ENCODE data around the gene B4GAT1. TPM values are rescaled to one million over a fixed set of nuclear protein-coding genes. Genes with fewer than 3 reads are reported as not detected.
A peak's percentile ranks its signal among the peaks of the same experiment; 100 is the strongest.

The B4GAT1 gene
- polyA plus RNA-seq, 3 donors: 0.75 to 1.7 (median 1.7) TPM

DNA sequence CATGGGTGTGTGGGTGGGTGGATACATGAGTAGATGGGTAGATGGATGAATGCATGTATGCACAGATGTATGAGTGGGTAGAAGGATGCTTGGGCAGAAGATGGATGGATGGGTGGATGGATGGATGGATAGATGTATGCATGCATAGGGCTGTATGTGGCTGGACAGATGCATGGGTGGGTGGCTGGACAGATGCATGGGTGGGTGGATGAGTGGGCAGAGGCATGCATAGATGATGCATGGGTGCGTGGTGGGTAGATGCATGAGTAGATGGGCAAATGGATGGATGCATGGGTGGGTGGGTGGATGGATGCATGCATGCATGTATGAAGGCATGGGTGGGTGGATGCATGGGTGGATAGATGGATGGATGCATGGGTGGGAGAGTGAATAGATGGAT, 23.7 kb downstream of the B4GAT1 start:
- Histone ChIP-seq H3K4me3 (replicated peaks in 1 of 3; ENCODE audit: low read depth in 2 of 3, low read length in 3 of 3) (no peak overlapping the region), H3K9me3 (replicated peaks in 1 of 2; ENCODE audit: control insufficient read depth in 1 of 2, insufficient read depth in 1 of 2, low read length in 2 of 2) (no peaks in the 10 kb centered on the region), H3K9ac (ENCODE audit: insufficient read depth, low read length, poor library complexity, severe bottlenecking) (no peak overlapping the region), H3K27ac (ENCODE audit: low read depth in 1 of 2, low read length in 2 of 2) (no peak overlapping the region), H3K36me3 (replicated peaks in 1 of 2; ENCODE audit: control insufficient read depth in 1 of 2, insufficient read depth in 2 of 2, low read length in 2 of 2) (no peaks in the 10 kb centered on the region), H2AFZ (ENCODE audit: insufficient read depth, low read depth, low read length, poor library complexity, severe bottlenecking) (no peak overlapping the region), H3K79me2 (ENCODE audit: insufficient read depth, low read length) (no peaks in the 10 kb centered on the region), H4K20me1 (ENCODE audit: insufficient read depth, low read length) (no peaks in the 10 kb centered on the region), H3K27me3 (ENCODE audit: control insufficient read depth in 2 of 2, insufficient read depth in 2 of 2, low read length in 2 of 2) (no peaks in the 10 kb centered on the region), H3K4me2 (replicated peaks; ENCODE audit: extremely low read depth, low read length, poor library complexity, severe bottlenecking) (no peak overlapping the region), H3K4me1 (ENCODE audit: control insufficient read depth in 1 of 2, insufficient read depth in 2 of 2, low read length in 2 of 2) (peaks cover 14 to 16% of the 10 kb centered on the region in 2 donors)
- DNase-seq: no peak
- Mint-ChIP-seq H3K27me3 (ENCODE audit: low read depth in 3 of 3) (peaks cover 2 to 5% (median 4%) of the 10 kb centered on the region in 3 donors), H3K4me3 (no peak overlapping the region), H3K4me1 (peaks cover 19% of the 10 kb centered on the region), H3K36me3 (no peaks in the 10 kb centered on the region), H3K27ac (peak overlapping the region in 1 of 7 donors; percentile 14), H3K9me3 (peaks cover 0 to 9% (median 3%) of the 10 kb centered on the region in 7 donors)
- TF ChIP-seq, protein P1, sequence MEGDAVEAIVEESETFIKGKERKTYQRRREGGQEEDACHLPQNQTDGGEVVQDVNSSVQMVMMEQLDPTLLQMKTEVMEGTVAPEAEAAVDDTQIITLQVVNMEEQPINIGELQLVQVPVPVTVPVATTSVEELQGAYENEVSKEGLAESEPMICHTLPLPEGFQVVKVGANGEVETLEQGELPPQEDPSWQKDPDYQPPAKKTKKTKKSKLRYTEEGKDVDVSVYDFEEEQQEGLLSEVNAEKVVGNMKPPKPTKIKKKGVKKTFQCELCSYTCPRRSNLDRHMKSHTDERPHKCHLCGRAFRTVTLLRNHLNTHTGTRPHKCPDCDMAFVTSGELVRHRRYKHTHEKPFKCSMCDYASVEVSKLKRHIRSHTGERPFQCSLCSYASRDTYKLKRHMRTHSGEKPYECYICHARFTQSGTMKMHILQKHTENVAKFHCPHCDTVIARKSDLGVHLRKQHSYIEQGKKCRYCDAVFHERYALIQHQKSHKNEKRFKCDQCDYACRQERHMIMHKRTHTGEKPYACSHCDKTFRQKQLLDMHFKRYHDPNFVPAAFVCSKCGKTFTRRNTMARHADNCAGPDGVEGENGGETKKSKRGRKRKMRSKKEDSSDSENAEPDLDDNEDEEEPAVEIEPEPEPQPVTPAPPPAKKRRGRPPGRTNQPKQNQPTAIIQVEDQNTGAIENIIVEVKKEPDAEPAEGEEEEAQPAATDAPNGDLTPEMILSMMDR (IDR thresholded peaks at IDR 0.05): no peak
- 100% methylated on average over 1 of the region's 1 CpG for WGBS (ENCODE audit: insufficient coverage)
- intact Hi-C loops (cut with micrococcal nuclease): no loop called here

DNA sequence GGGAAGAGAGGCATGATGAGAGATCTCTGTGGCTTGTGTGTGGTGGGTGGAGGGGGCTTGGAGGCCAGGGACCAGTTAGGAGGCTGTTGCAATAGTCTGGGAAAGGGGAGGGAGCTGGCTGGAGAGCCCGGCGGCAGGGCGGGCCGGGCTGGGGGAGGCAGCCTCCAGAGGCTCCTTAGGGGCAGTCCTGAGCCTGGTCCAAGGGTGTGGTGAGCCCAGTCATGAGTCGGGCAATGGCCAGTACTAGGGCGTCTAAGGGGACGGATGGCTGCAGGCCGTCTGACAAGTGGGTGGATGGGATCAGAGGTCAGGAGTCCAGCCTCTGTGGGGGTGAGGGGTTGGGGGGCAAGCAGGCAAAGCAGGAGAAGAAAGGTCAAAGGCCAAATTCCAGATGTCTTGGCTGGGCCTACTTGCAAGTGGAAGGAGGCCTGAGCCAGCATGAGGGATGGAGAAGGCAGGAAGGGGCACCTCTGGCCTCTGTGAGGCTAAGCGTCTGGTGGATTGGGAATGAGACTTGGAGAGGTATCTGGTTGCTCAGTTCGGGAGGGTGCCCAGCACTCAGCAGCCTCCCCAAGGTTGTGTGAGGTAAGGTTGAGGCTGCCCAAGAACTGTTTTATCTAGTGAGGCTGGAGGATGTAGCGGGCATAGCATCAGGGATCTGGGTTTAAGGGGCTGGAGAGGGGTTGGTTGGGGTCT, 24.5 kb downstream of the B4GAT1 start:
- 90% methylated on average over 11 of the region's 11 CpGs for WGBS (ENCODE audit: insufficient coverage)

More for the DNA sequence above, 24.5 kb downstream of the B4GAT1 start:
- no peak overlapping the region for H3K9ac ChIP-seq (ENCODE audit: insufficient read depth, low read length, poor library complexity, severe bottlenecking)
- no peak overlapping the region for H3K4me2 ChIP-seq (replicated peaks; ENCODE audit: extremely low read depth, low read length, poor library complexity, severe bottlenecking)
- Mint-ChIP-seq H3K27me3 (ENCODE audit: low read depth in 3 of 3) (peaks cover 2 to 7% (median 2%) of the 10 kb centered on the region in 3 donors), H3K4me1 (peaks cover 19% of the 10 kb centered on the region), H3K36me3 (no peaks in the 10 kb centered on the region), H3K27ac (no peak overlapping the region), H3K4me3 (no peak overlapping the region), H3K9me3 (peaks cover 0 to 9% (median 3%) of the 10 kb centered on the region in 7 donors)
- peaks cover 15 to 16% of the 10 kb centered on the region in 2 donors for H3K4me1 ChIP-seq (ENCODE audit: control insufficient read depth in 1 of 2, insufficient read depth in 2 of 2, low read length in 2 of 2)
- DNase-seq: no peak
- no peaks in the 10 kb centered on the region for H3K36me3 ChIP-seq (replicated peaks in 1 of 2; ENCODE audit: control insufficient read depth in 1 of 2, insufficient read depth in 2 of 2, low read length in 2 of 2)
- intact Hi-C loops (cut with micrococcal nuclease): no loop called here
- H3K79me2 ChIP-seq (ENCODE audit: insufficient read depth, low read length): no peaks in the 10 kb centered on the region
- H3K4me3 ChIP-seq (replicated peaks in 1 of 3; ENCODE audit: low read depth in 2 of 3, low read length in 3 of 3): no peak overlapping the region
- H3K27me3 ChIP-seq (ENCODE audit: control insufficient read depth in 2 of 2, insufficient read depth in 2 of 2, low read length in 2 of 2): no peaks in the 10 kb centered on the region
- no peaks in the 10 kb centered on the region for H3K9me3 ChIP-seq (replicated peaks in 1 of 2; ENCODE audit: control insufficient read depth in 1 of 2, insufficient read depth in 1 of 2, low read length in 2 of 2)
- no peaks in the 10 kb centered on the region for H4K20me1 ChIP-seq (ENCODE audit: insufficient read depth, low read length)
- no peak overlapping the region for H3K27ac ChIP-seq (ENCODE audit: low read depth in 1 of 2, low read length in 2 of 2)
- TF ChIP-seq, protein P1 (IDR thresholded peaks at IDR 0.05): no peak
- H2AFZ ChIP-seq (ENCODE audit: insufficient read depth, low read depth, low read length, poor library complexity, severe bottlenecking): no peak overlapping the region

All from CD14-positive monocyte (primary cell).